ENCODE results near the gene SLC3A2. TPM values are rescaled to one million over a fixed set of nuclear protein-coding genes. Genes with fewer than 3 reads are reported as not detected.

SLC3A2 gene
- total and polyA plus RNA-seq, 8 donors, result 131 to 228 (median 180) TPM

DNA sequence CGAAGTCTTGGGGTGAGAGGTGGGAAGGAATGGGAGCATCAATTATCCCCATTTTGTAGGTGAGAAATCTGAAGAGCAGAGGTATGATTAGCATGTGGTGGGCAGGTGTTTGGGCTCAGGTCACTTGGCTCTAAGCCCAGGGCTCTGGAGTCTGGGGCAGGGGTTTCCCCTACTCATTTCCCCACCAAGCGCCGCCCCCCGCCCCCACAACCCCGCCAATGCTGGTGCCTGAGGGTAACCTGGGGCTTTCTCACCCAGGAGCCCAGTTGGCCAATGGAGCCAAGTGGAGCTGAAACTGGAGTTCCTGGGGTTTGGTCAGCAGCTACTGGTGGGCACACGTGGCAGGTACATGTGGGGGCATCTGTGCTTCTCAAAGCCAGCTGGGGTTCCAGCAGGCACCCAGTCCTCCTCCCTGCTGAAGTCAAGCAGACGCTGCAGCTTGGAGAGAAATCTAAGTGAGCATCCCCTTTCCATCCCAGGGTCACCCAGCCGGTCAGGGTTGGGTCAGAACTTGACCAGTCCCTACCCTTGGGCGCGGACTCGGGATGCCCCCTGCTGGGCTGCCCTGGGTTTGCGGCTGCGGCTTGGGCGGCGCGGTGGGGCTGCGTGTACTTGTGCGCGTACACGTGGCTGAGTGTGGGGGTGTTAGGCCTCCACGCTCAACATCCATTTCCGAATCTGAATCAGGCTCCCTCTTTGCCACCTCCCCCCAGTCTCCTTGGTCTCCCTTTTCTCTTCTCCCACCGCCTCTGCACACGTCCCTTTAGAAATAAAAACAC lies 42.1 kb downstream of the SLC3A2 start:
- Histone ChIP-seq H3K36me3 (no peaks in the 10 kb centered on the region), H3K4me3 (no peak overlapping the region), H3K27me3 (peaks cover 54 to 89% of the 10 kb centered on the region in 2 donors), H3K4me1 (peaks cover 7 to 21% of the 10 kb centered on the region in 2 donors), H3K27ac (no peak overlapping the region), H3K9me3 (no peaks in the 10 kb centered on the region)
- intact Hi-C loops (cut with DNase I), result no loop called here
- DNase-seq (no peak), ATAC-seq (no peak)
- TF ChIP-seq, protein P1, sequence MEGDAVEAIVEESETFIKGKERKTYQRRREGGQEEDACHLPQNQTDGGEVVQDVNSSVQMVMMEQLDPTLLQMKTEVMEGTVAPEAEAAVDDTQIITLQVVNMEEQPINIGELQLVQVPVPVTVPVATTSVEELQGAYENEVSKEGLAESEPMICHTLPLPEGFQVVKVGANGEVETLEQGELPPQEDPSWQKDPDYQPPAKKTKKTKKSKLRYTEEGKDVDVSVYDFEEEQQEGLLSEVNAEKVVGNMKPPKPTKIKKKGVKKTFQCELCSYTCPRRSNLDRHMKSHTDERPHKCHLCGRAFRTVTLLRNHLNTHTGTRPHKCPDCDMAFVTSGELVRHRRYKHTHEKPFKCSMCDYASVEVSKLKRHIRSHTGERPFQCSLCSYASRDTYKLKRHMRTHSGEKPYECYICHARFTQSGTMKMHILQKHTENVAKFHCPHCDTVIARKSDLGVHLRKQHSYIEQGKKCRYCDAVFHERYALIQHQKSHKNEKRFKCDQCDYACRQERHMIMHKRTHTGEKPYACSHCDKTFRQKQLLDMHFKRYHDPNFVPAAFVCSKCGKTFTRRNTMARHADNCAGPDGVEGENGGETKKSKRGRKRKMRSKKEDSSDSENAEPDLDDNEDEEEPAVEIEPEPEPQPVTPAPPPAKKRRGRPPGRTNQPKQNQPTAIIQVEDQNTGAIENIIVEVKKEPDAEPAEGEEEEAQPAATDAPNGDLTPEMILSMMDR (IDR thresholded peaks at IDR 0.05), result peak in 1 of 2 donors; percentile 9

DNA sequence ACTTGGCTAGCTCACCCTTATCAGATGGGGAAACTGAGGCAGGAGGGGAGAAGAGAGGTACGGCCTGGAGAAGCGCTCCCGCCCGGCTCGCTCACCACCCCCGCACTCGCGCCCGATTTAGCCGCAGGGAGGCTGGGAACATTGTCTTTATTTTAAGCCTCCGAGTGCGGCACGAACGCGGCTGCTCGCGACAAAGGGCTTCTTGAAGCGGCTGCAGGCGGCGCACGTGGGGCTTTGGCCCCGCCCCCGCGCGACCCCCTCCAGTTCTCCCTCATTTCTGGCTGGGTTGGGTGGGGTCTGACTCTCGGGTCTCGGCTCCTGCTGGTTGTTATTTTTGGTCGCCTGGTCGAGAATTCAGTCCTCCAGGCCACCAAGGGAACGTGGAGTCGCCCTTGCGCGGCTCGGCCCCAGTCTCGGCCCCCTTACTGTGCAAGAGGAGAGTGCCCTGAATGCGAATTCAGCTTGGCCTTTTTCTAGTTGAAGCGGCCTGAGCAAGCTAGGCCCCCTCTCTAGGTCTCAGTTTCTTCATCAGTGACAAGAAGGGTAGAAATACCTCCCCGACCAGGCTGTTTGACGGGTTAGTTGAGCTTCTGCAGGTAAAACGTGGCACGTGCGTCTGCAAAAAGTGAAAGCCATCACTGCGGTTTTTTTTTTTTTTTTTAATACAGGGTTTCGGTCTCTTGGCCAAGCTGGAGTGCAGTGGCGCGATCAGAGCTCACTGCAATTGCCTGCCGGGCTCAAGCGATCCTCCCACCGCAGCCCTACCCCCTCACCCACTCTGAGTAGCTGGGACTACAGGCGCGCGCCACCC lies 43.1 kb downstream of the SLC3A2 start:
- H3K4me1 ChIP-seq, result peaks cover 7 to 21% of the 10 kb centered on the region in 2 donors
- ATAC-seq (no peak), DNase-seq (peak in 1 of 4 donors; percentile 58)
- intact Hi-C loops (cut with DNase I), result no loop called here
- no peaks in the 10 kb centered on the region for H3K9me3 ChIP-seq
- TF ChIP-seq, protein P1 (IDR thresholded peaks at IDR 0.05), result no peak
- no peak overlapping the region for H3K27ac ChIP-seq
- no peaks in the 10 kb centered on the region for H3K36me3 ChIP-seq
- H3K27me3 ChIP-seq, result peaks cover 57 to 98% of the 10 kb centered on the region in 2 donors
- H3K4me3 ChIP-seq, result no peak overlapping the region

DNA sequence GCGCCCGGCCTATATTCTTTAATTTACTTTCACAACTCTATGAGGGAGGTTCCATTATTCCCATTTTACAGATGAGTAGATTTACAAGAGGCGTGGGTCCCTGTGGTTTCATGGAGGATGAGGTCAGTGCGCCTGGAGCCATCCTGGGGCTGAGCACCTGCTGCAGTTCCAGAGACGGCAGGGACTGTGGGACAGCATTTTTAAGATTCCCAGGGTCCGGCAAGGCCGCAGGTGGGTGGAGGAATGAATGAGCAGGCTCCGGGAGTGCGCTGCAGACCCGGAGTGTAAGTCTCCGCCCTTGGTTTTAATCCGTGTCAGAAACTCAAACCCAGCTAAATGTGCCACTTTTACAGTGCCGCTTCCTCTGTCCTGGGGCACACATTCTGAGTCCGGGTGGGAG lies 44.6 kb downstream of the SLC3A2 start:
- Histone ChIP-seq H3K27me3 (peaks cover 57 to 100% of the 10 kb centered on the region in 2 donors), H3K4me1 (peaks cover 7 to 21% of the 10 kb centered on the region in 2 donors), H3K4me3 (no peak overlapping the region), H3K27ac (no peak overlapping the region), H3K9me3 (no peaks in the 10 kb centered on the region), H3K36me3 (no peaks in the 10 kb centered on the region)
- DNase-seq, result no peak
- TF ChIP-seq, protein P1 (IDR thresholded peaks at IDR 0.05), result no peak
- intact Hi-C loops (cut with DNase I), result no loop called here
- ATAC-seq, result no peak

DNA sequence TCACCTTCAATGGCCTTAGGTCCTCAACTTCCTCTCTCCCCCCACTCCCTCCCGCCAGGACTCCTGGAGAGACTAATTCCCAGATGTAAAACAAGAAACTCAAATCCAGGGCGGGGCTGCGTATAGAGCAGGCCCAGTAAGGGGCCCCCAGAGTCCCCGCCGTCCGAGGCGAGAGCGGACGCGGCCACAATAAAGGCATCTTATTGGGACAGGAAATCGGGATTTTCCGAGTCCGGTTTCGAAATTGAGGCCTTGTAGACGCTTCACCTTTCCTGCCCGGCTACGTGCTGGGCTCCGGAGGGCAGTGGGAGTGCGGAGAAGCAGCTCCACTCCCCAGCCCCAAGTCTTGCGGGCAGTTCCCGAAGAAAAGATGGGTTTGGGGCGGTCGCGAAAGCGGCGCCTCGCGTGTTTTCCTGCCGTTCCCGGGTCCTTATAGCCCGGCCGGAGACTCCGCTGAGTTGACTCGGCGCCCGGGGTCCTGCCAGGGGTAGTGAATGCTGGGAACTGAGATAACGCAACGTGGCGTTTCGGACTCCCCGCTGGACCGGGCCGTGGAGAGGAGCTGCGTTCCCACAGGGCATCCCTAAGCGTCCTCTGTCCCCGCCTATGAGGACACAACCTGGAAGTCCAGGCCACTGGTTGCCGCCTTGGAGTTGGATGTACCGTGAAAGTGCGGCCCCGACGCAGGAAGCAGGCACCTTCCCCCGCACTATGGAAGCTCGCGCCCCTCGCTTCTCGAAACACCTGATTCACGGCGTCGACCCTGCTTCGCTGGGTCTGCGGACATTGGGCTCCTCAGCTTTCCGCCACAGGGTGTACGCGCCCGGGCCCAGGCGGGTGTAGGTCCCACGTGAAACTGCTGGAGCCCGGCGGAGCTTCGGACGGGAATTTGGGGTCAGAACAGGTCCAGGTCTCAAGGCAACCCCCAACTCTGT lies 45.3 kb downstream of the SLC3A2 start:
- Histone ChIP-seq H3K4me1 (peaks cover 7 to 21% of the 10 kb centered on the region in 2 donors), H3K27me3 (peaks cover 57 to 97% of the 10 kb centered on the region in 2 donors), H3K27ac (no peak overlapping the region), H3K4me3 (peak overlapping the region in 1 of 2 donors; percentile 8), H3K9me3 (no peaks in the 10 kb centered on the region), H3K36me3 (no peaks in the 10 kb centered on the region)
- DNase-seq (no peak), ATAC-seq (peak; percentile 22)
- TF ChIP-seq, protein P1 (IDR thresholded peaks at IDR 0.05), result no peak
- intact Hi-C loops (cut with DNase I), result no loop called here

Data from left lung (tissue), 10 donors.